Fibroblast of skin of abdomen (primary cell): ENCODE data around the gene SEMA3C.

Experiments used
- DNase-seq: peaks from one replicate; pipeline ENCODE4 v3.0.0-alpha.2; 2013

Gene SEMA3C

GRCh38 chr7:80775897-80776296 lies 143.0 kb downstream of the SEMA3C start:
- DNase-seq: no peak

- DNase-seq: no peak
Observed at GRCh38 chr7:80775482-80775881, 143.4 kb downstream of the SEMA3C start.

GRCh38 chr7:80774843-80775242 lies 144.0 kb downstream of the SEMA3C start:
- no peak for DNase-seq

- no peak for DNase-seq
Observed at GRCh38 chr7:80773787-80774508, 144.9 kb downstream of the SEMA3C start.

GRCh38 chr7:80772347-80772993 lies 146.4 kb downstream of the SEMA3C start:
- no peak for DNase-seq

- no peak for DNase-seq
Observed at GRCh38 chr7:80771523-80771922, 147.3 kb downstream of the SEMA3C start.

GRCh38 chr7:80770675-80771081 lies 148.2 kb downstream of the SEMA3C start:
- DNase-seq: no peak

GRCh38 chr7:80770061-80770460 lies 148.8 kb downstream of the SEMA3C start:
- peak; percentile 60 for DNase-seq

GRCh38 chr7:80768756-80769155 lies 150.1 kb downstream of the SEMA3C start:
- DNase-seq: peak; percentile 57

- DNase-seq: no peak
Observed at GRCh38 chr7:80767654-80768053, 151.2 kb downstream of the SEMA3C start.

- no peak for DNase-seq
Observed at GRCh38 chr7:80766724-80767123, 152.1 kb downstream of the SEMA3C start.

- DNase-seq: no peak
Observed at GRCh38 chr7:80764132-80764531, 154.7 kb downstream of the SEMA3C start.

GRCh38 chr7:80763704-80764103 lies 155.1 kb downstream of the SEMA3C start:
- no peak for DNase-seq

- DNase-seq: no peak
Observed at GRCh38 chr7:80763289-80763688, 155.6 kb downstream of the SEMA3C start.

GRCh38 chr7:80760292-80760691 lies 158.6 kb downstream of the SEMA3C start:
- no peak for DNase-seq

GRCh38 chr7:80752954-80753690 lies 165.7 kb downstream of the SEMA3C start:
- no peak for DNase-seq

GRCh38 chr7:80749270-80749669 lies 169.6 kb downstream of the SEMA3C start:
- DNase-seq: peak; percentile 19

- no peak for DNase-seq
Observed at GRCh38 chr7:80748363-80749042, 170.3 kb downstream of the SEMA3C start.

GRCh38 chr7:80740778-80741545 lies 177.9 kb downstream of the SEMA3C start:
- peak; percentile 81 for DNase-seq

- DNase-seq: no peak
Observed at GRCh38 chr7:80736371-80737125, 182.3 kb downstream of the SEMA3C start.

- DNase-seq: no peak
Observed at GRCh38 chr7:80735330-80735729, 183.5 kb downstream of the SEMA3C start.
